Measurements from ENCODE around the gene MAN2C1.

GRCh38 chr15:75329571-75329970 lies 38.8 kb downstream of the MAN2C1 start:
- TF ChIP-seq CTCF (IDR thresholded peaks at IDR 0.05) (no peak), POLR2AphosphoS5 (IDR thresholded peaks at IDR 0.05) (no peak), POLR2A (IDR thresholded peaks at IDR 0.05) (no peak)
